Measurements from ENCODE around the gene SHC3. TPM values are rescaled to one million over a fixed set of nuclear protein-coding genes. Genes with fewer than 3 reads are reported as not detected.

Gene SHC3
- total RNA-seq, 1 donor from 2014 or later: 0.52 TPM

GRCh38 chr9:89115426-89115825, 63.2 kb downstream of the SHC3 start:
- H3K9me3 ChIP-seq (ENCODE audit: control insufficient read depth in 3 of 3, low read length in 3 of 3): peaks cover 0 to 2% (median 0%) of the 10 kb centered on the region in 3 donors
- no peak overlapping the region for H3K9ac ChIP-seq (ENCODE audit: low read depth in 1 of 3, low read length in 3 of 3)
- H3K4me1 ChIP-seq (ENCODE audit: control insufficient read depth in 3 of 3, insufficient read depth in 3 of 3, low read length in 3 of 3): no peaks in the 10 kb centered on the region
- peaks cover 0 to 2% (median 0%) of the 10 kb centered on the region in 3 donors for H3K27me3 ChIP-seq (ENCODE audit: control insufficient read depth in 3 of 3, insufficient read depth in 3 of 3, low read length in 3 of 3)
- no peak overlapping the region for H3K27ac ChIP-seq (ENCODE audit: low read depth, low read length)
- H3K36me3 ChIP-seq (ENCODE audit: control insufficient read depth in 3 of 3, insufficient read depth in 3 of 3, low read length in 3 of 3): no peaks in the 10 kb centered on the region
- no peak overlapping the region for H3K4me3 ChIP-seq (ENCODE audit: low read length in 3 of 3)

GRCh38 chr9:89114741-89115140, 63.9 kb downstream of the SHC3 start:
- Histone ChIP-seq H3K4me3 (ENCODE audit: low read length in 3 of 3) (no peak overlapping the region), H3K4me1 (ENCODE audit: control insufficient read depth in 3 of 3, insufficient read depth in 3 of 3, low read length in 3 of 3) (no peaks in the 10 kb centered on the region), H3K27ac (ENCODE audit: low read depth, low read length) (no peak overlapping the region), H3K36me3 (ENCODE audit: control insufficient read depth in 3 of 3, insufficient read depth in 3 of 3, low read length in 3 of 3) (no peaks in the 10 kb centered on the region), H3K9ac (ENCODE audit: low read depth in 1 of 3, low read length in 3 of 3) (no peak overlapping the region), H3K9me3 (ENCODE audit: control insufficient read depth in 3 of 3, low read length in 3 of 3) (peaks cover 0 to under 1% (median 0%) of the 10 kb centered on the region in 3 donors), H3K27me3 (ENCODE audit: control insufficient read depth in 3 of 3, insufficient read depth in 3 of 3, low read length in 3 of 3) (peaks cover 0 to 2% (median 0%) of the 10 kb centered on the region in 3 donors)

- H3K27me3 ChIP-seq (ENCODE audit: control insufficient read depth in 3 of 3, insufficient read depth in 3 of 3, low read length in 3 of 3): peaks cover 0 to 2% (median 0%) of the 10 kb centered on the region in 3 donors
- H3K36me3 ChIP-seq (ENCODE audit: control insufficient read depth in 3 of 3, insufficient read depth in 3 of 3, low read length in 3 of 3): no peaks in the 10 kb centered on the region
- H3K4me1 ChIP-seq (ENCODE audit: control insufficient read depth in 3 of 3, insufficient read depth in 3 of 3, low read length in 3 of 3): no peaks in the 10 kb centered on the region
- no peaks in the 10 kb centered on the region for H3K9me3 ChIP-seq (ENCODE audit: control insufficient read depth in 3 of 3, low read length in 3 of 3)
- no peak overlapping the region for H3K9ac ChIP-seq (ENCODE audit: low read depth in 1 of 3, low read length in 3 of 3)
- no peak overlapping the region for H3K27ac ChIP-seq (ENCODE audit: low read depth, low read length)
- H3K4me3 ChIP-seq (ENCODE audit: low read length in 3 of 3): no peak overlapping the region
Measured at GRCh38 chr9:89113851-89114250, 64.8 kb downstream of the SHC3 start.

GRCh38 chr9:89112243-89112642, 66.4 kb downstream of the SHC3 start:
- Histone ChIP-seq H3K9me3 (ENCODE audit: control insufficient read depth in 3 of 3, low read length in 3 of 3) (no peaks in the 10 kb centered on the region), H3K27me3 (ENCODE audit: control insufficient read depth in 3 of 3, insufficient read depth in 3 of 3, low read length in 3 of 3) (peaks cover 0 to 2% (median 0%) of the 10 kb centered on the region in 3 donors), H3K27ac (ENCODE audit: low read depth, low read length) (no peak overlapping the region), H3K9ac (ENCODE audit: low read depth in 1 of 3, low read length in 3 of 3) (no peak overlapping the region), H3K4me1 (ENCODE audit: control insufficient read depth in 3 of 3, insufficient read depth in 3 of 3, low read length in 3 of 3) (no peaks in the 10 kb centered on the region), H3K4me3 (ENCODE audit: low read length in 3 of 3) (no peak overlapping the region), H3K36me3 (ENCODE audit: control insufficient read depth in 3 of 3, insufficient read depth in 3 of 3, low read length in 3 of 3) (no peaks in the 10 kb centered on the region)

- H3K4me1 ChIP-seq (ENCODE audit: control insufficient read depth in 3 of 3, insufficient read depth in 3 of 3, low read length in 3 of 3): no peaks in the 10 kb centered on the region
- H3K9ac ChIP-seq (ENCODE audit: low read depth in 1 of 3, low read length in 3 of 3): no peak overlapping the region
- H3K9me3 ChIP-seq (ENCODE audit: control insufficient read depth in 3 of 3, low read length in 3 of 3): no peaks in the 10 kb centered on the region
- H3K4me3 ChIP-seq (ENCODE audit: low read length in 3 of 3): no peak overlapping the region
- H3K27ac ChIP-seq (ENCODE audit: low read depth, low read length): no peak overlapping the region
- H3K27me3 ChIP-seq (ENCODE audit: control insufficient read depth in 3 of 3, insufficient read depth in 3 of 3, low read length in 3 of 3): peaks cover 0 to 2% (median 0%) of the 10 kb centered on the region in 3 donors
- H3K36me3 ChIP-seq (ENCODE audit: control insufficient read depth in 3 of 3, insufficient read depth in 3 of 3, low read length in 3 of 3): no peaks in the 10 kb centered on the region
Measured at GRCh38 chr9:89109666-89110065, 69.0 kb downstream of the SHC3 start.

- no peak overlapping the region for H3K27ac ChIP-seq (ENCODE audit: low read depth, low read length)
Measured at GRCh38 chr9:89107406-89107805, 71.2 kb downstream of the SHC3 start.

GRCh38 chr9:89106224-89106851, 72.3 kb downstream of the SHC3 start:
- no peaks in the 10 kb centered on the region for H3K4me1 ChIP-seq (ENCODE audit: control insufficient read depth in 3 of 3, insufficient read depth in 3 of 3, low read length in 3 of 3)
- no peaks in the 10 kb centered on the region for H3K9me3 ChIP-seq (ENCODE audit: control insufficient read depth in 3 of 3, low read length in 3 of 3)
- H3K4me3 ChIP-seq (ENCODE audit: low read length in 3 of 3): no peak overlapping the region

More at GRCh38 chr9:89107406-89107805, 71.2 kb downstream of the SHC3 start:
- H3K9me3 ChIP-seq (ENCODE audit: control insufficient read depth in 3 of 3, low read length in 3 of 3): no peaks in the 10 kb centered on the region
- no peak overlapping the region for H3K4me3 ChIP-seq (ENCODE audit: low read length in 3 of 3)
- no peaks in the 10 kb centered on the region for H3K4me1 ChIP-seq (ENCODE audit: control insufficient read depth in 3 of 3, insufficient read depth in 3 of 3, low read length in 3 of 3)
- H3K9ac ChIP-seq (ENCODE audit: low read depth in 1 of 3, low read length in 3 of 3): no peak overlapping the region
- no peaks in the 10 kb centered on the region for H3K36me3 ChIP-seq (ENCODE audit: control insufficient read depth in 3 of 3, insufficient read depth in 3 of 3, low read length in 3 of 3)
- peaks cover 0 to 2% (median 0%) of the 10 kb centered on the region in 3 donors for H3K27me3 ChIP-seq (ENCODE audit: control insufficient read depth in 3 of 3, insufficient read depth in 3 of 3, low read length in 3 of 3)

GRCh38 chr9:89104821-89105220, 73.8 kb downstream of the SHC3 start:
- Histone ChIP-seq H3K27ac (ENCODE audit: low read depth, low read length) (no peak overlapping the region), H3K36me3 (ENCODE audit: control insufficient read depth in 3 of 3, insufficient read depth in 3 of 3, low read length in 3 of 3) (no peaks in the 10 kb centered on the region), H3K9ac (ENCODE audit: low read depth in 1 of 3, low read length in 3 of 3) (no peak overlapping the region), H3K4me3 (ENCODE audit: low read length in 3 of 3) (no peak overlapping the region), H3K27me3 (ENCODE audit: control insufficient read depth in 3 of 3, insufficient read depth in 3 of 3, low read length in 3 of 3) (no peaks in the 10 kb centered on the region), H3K9me3 (ENCODE audit: control insufficient read depth in 3 of 3, low read length in 3 of 3) (no peaks in the 10 kb centered on the region), H3K4me1 (ENCODE audit: control insufficient read depth in 3 of 3, insufficient read depth in 3 of 3, low read length in 3 of 3) (no peaks in the 10 kb centered on the region)

More at GRCh38 chr9:89106224-89106851, 72.3 kb downstream of the SHC3 start:
- Histone ChIP-seq H3K36me3 (ENCODE audit: control insufficient read depth in 3 of 3, insufficient read depth in 3 of 3, low read length in 3 of 3) (no peaks in the 10 kb centered on the region), H3K27me3 (ENCODE audit: control insufficient read depth in 3 of 3, insufficient read depth in 3 of 3, low read length in 3 of 3) (peaks cover 0 to 2% (median 0%) of the 10 kb centered on the region in 3 donors), H3K9ac (ENCODE audit: low read depth in 1 of 3, low read length in 3 of 3) (no peak overlapping the region), H3K27ac (ENCODE audit: low read depth, low read length) (no peak overlapping the region)

- no peaks in the 10 kb centered on the region for H3K27me3 ChIP-seq (ENCODE audit: control insufficient read depth in 3 of 3, insufficient read depth in 3 of 3, low read length in 3 of 3)
- no peak overlapping the region for H3K9ac ChIP-seq (ENCODE audit: low read depth in 1 of 3, low read length in 3 of 3)
- H3K4me3 ChIP-seq (ENCODE audit: low read length in 3 of 3): no peak overlapping the region
- no peaks in the 10 kb centered on the region for H3K36me3 ChIP-seq (ENCODE audit: control insufficient read depth in 3 of 3, insufficient read depth in 3 of 3, low read length in 3 of 3)
- H3K4me1 ChIP-seq (ENCODE audit: control insufficient read depth in 3 of 3, insufficient read depth in 3 of 3, low read length in 3 of 3): no peaks in the 10 kb centered on the region
- no peaks in the 10 kb centered on the region for H3K9me3 ChIP-seq (ENCODE audit: control insufficient read depth in 3 of 3, low read length in 3 of 3)
- H3K27ac ChIP-seq (ENCODE audit: low read depth, low read length): no peak overlapping the region
Measured at GRCh38 chr9:89097219-89097618, 81.4 kb downstream of the SHC3 start.

GRCh38 chr9:89096807-89097206, 81.8 kb downstream of the SHC3 start:
- Histone ChIP-seq H3K36me3 (ENCODE audit: control insufficient read depth in 3 of 3, insufficient read depth in 3 of 3, low read length in 3 of 3) (no peaks in the 10 kb centered on the region), H3K9ac (ENCODE audit: low read depth in 1 of 3, low read length in 3 of 3) (no peak overlapping the region)

More at GRCh38 chr9:89096807-89097206, 81.8 kb downstream of the SHC3 start:
- Histone ChIP-seq H3K27me3 (ENCODE audit: control insufficient read depth in 3 of 3, insufficient read depth in 3 of 3, low read length in 3 of 3) (no peaks in the 10 kb centered on the region), H3K4me1 (ENCODE audit: control insufficient read depth in 3 of 3, insufficient read depth in 3 of 3, low read length in 3 of 3) (no peaks in the 10 kb centered on the region), H3K4me3 (ENCODE audit: low read length in 3 of 3) (no peak overlapping the region), H3K9me3 (ENCODE audit: control insufficient read depth in 3 of 3, low read length in 3 of 3) (no peaks in the 10 kb centered on the region), H3K27ac (ENCODE audit: low read depth, low read length) (no peak overlapping the region)

All from skeletal muscle tissue (tissue), 4 donors.